GM12878 (cell line): ENCODE results near the gene PSRC1. TPM values are rescaled to one million over a fixed set of nuclear protein-coding genes. Genes with fewer than 3 reads are reported as not detected.

Experiments
- ATAC-seq: fragments of 200-7000 bp; cut with Tn5 transposase; 3 replicates; pipeline ENCODE4 v1.9.1; 2020; ENCODE audit warnings: mild to moderate bottlenecking, moderate library complexity
- BruUV-seq: library from RNA; stranded (reverse); fragments of 400-500 nt; replicated peaks from 2 replicates; lab custom pipeline; 2021; lab: Mats Ljungman, UMichigan
- CTCF ChIA-PET: fragments of 300-600 bp; sonication (Branson Sonifier 250); formaldehyde crosslinking; extraction: SDS; loops from one replicate; lab custom pipeline; 2021; ENCODE audit warnings: inconsistent platforms; lab: Yijun Ruan, JAX
- POLR2A ChIA-PET: fragments of 350-600 bp; formaldehyde crosslinking; extraction: SDS; loops from one replicate; lab custom pipeline; 2021; ENCODE audit warnings: inconsistent platforms; lab: Charles Lee
- RAD21 ChIA-PET: fragments of 300-600 bp; sonication (Branson Sonifier 250); formaldehyde crosslinking; loops from one replicate; lab custom pipeline; 2023; ENCODE audit warnings: antibody characterized with exemption; ENCODE audit not compliant: unreplicated experiment; lab: Charles Lee
- SMC1A ChIA-PET: fragments of 300-600 bp; sonication (Branson Sonifier 250); formaldehyde crosslinking; loops from one replicate; lab custom pipeline; 2023; ENCODE audit not compliant: unreplicated experiment, uncharacterized antibody; lab: Charles Lee
- DNase-seq: peaks from one replicate; pipeline ENCODE4 v3.0.0-alpha.2; 2011; ENCODE audit warnings: low read depth, low spot score
- FAIRE-seq: peaks from 3 replicates; lab custom pipeline; 2011; peaks lifted over from hg19 to GRCh38; lab: Jason Lieb, UNC
- H2AFZ ChIP-seq: 2 replicates; pipeline ENCODE4 v1.6.0; 2011; ENCODE audit warnings: low read depth, low read length, control low read depth; ENCODE audit not compliant: control insufficient read depth
- H3K27ac ChIP-seq: 2 replicates; pipeline ENCODE4 v1.5.1; 2011; ENCODE audit warnings: control low read depth; ENCODE audit not compliant: control insufficient read depth, insufficient read depth
- H3K27me3 ChIP-seq, 2 experiments: replicated peaks in 1 of 2; 2 replicates each; pipeline versions ENCODE4 v1.6.0 to v1.6.1; 2011; ENCODE audit warnings: low read length in 1 of 2; ENCODE audit not compliant: control insufficient read depth in 2 of 2, insufficient read depth in 2 of 2
- H3K36me3 ChIP-seq, 2 experiments: 2 replicates each; pipeline ENCODE4 v1.5.1; 2011; ENCODE audit warnings: low read length in 1 of 2; ENCODE audit not compliant: control insufficient read depth in 2 of 2, insufficient read depth in 2 of 2
- H3K4me1 ChIP-seq: 2 replicates; pipeline ENCODE4 v1.6.1; 2011; ENCODE audit warnings: mild to moderate bottlenecking, low read length, moderate library complexity, mixed read lengths; ENCODE audit not compliant: control insufficient read depth, insufficient read depth
- H3K4me2 ChIP-seq: 2 replicates; pipeline ENCODE4 v1.6.0; 2011; ENCODE audit warnings: control low read depth; ENCODE audit not compliant: control insufficient read depth, insufficient read depth
- H3K4me3 ChIP-seq: fragments of 200-600 bp; sonication (generic); 2 replicates; pipeline ENCODE4 v1.5.1; 2016
- H3K79me2 ChIP-seq: 2 replicates; pipeline ENCODE4 v1.6.0; 2011; ENCODE audit warnings: low read length; ENCODE audit not compliant: control insufficient read depth, insufficient read depth
- H3K9ac ChIP-seq: 2 replicates; pipeline ENCODE4 v1.8.0; 2011; ENCODE audit warnings: low read length, control low read depth, mixed read lengths; ENCODE audit not compliant: control insufficient read depth, insufficient read depth
- H3K9me3 ChIP-seq: replicated peaks from 3 replicates; pipeline ENCODE4 v1.5.1; 2011; ENCODE audit warnings: mild to moderate bottlenecking, low read length; ENCODE audit not compliant: control insufficient read depth, insufficient read depth
- H4K20me1 ChIP-seq: 2 replicates; pipeline ENCODE4 v1.6.0; 2011; ENCODE audit not compliant: control insufficient read depth, insufficient read depth
- ASH2L ChIP-seq: fragments of 300-600, 200-600 bp; sonication (generic); IDR thresholded peaks from 2 replicates; pipeline ENCODE4 v1.6.1; 2017; ENCODE audit warnings: low read depth, mild to moderate bottlenecking, borderline replicate concordance
- ATF7 ChIP-seq: fragments of 450-650 bp; IDR thresholded peaks from 2 replicates; pipeline ENCODE4 v1.6.1; 2016; ENCODE audit warnings: low read depth, mild to moderate bottlenecking
- BCL3 ChIP-seq: IDR thresholded peaks from 2 replicates; pipeline ENCODE4 v1.6.1; 2011; ENCODE audit warnings: borderline replicate concordance, low read depth, mild to moderate bottlenecking, moderate library complexity, low read length; ENCODE audit not compliant: insufficient read depth, poor library complexity, severe bottlenecking
- CBX5 ChIP-seq: sonication (generic); IDR thresholded peaks from 2 replicates; pipeline ENCODE4 v1.6.1; 2016; ENCODE audit warnings: low read depth, moderate library complexity, mild to moderate bottlenecking, inconsistent platforms
- CREB1 ChIP-seq: IDR thresholded peaks from 2 replicates; pipeline ENCODE4 v1.6.1; 2012; ENCODE audit warnings: low read depth, mild to moderate bottlenecking, inconsistent platforms
- E2F4 ChIP-seq: IDR thresholded peaks from 2 replicates; pipeline ENCODE4 v1.6.1; 2012; ENCODE audit warnings: low read depth, low read length, improper control_type of control experiment
- KDM1A ChIP-seq: fragments of 200-600 bp; sonication (generic); IDR thresholded peaks from 2 replicates; pipeline ENCODE4 v1.6.1; 2016; ENCODE audit warnings: borderline replicate concordance
- NKRF ChIP-seq: fragments of 450-650 bp; conservative IDR thresholded peaks from 2 replicates; pipeline ENCODE4 v1.6.1; 2017; ENCODE audit warnings: mild to moderate bottlenecking, moderate library complexity
- NR2F1 ChIP-seq: fragments of 450-650 bp; conservative IDR thresholded peaks from 2 replicates; pipeline ENCODE4 v1.6.1; 2017; ENCODE audit warnings: mild to moderate bottlenecking
- POLR2AphosphoS2 ChIP-seq: IDR thresholded peaks from 2 replicates; pipeline ENCODE4 v1.6.1; 2011; ENCODE audit warnings: low read depth, mild to moderate bottlenecking, low read length, improper control_type of control experiment, moderate library complexity
- REST ChIP-seq: IDR thresholded peaks from 2 replicates; pipeline ENCODE4 v1.6.1; 2012; ENCODE audit warnings: mild to moderate bottlenecking, low read depth, low read length
- SMAD1 ChIP-seq: fragments of 450-650 bp; IDR thresholded peaks from 2 replicates; pipeline ENCODE4 v1.6.1; 2018; ENCODE audit warnings: mild to moderate bottlenecking, low read depth; ENCODE audit not compliant: partially characterized antibody
- SUPT20H ChIP-seq: IDR thresholded peaks from 2 replicates; pipeline ENCODE4 v1.6.1; 2011; ENCODE audit warnings: low read depth, mild to moderate bottlenecking, low read length, moderate library complexity, borderline replicate concordance; ENCODE audit not compliant: control insufficient read depth
- WGBS: methylation state at CpG from one replicate; pipeline ENCODE4 v1.1.6; 2016; ENCODE audit warnings: low lambda C conversion rate; ENCODE audit not compliant: insufficient replicate concordance, insufficient coverage; ENCODE audit errors: missing lambda C conversion rate; 5-methylcytosine and 5-hydroxymethylcytosine counted together
- in situ Hi-C: fragments of 300-500 bp; cut with MboI; formaldehyde crosslinking; loops from 9 replicates; pipeline ENCODE4 v1.14.3; 2018; ENCODE audit warnings: mixed read lengths
- intact Hi-C: fragments of 100-400 bp; cut with micrococcal nuclease; formaldehyde crosslinking; loops from one replicate; pipeline ENCODE4 v1.14.2; 2022; ENCODE audit not compliant: unreplicated experiment
- polyA plus RNA-seq, 11 experiments: library from polyadenylated mRNA; depleted of rRNA in 4 of 11; unstranded in 6 of 11; stranded (reverse) in 5 of 11; fragments of >200 nt; fragmentation: Nextera tagmentation in 4 of 11; fragmentation: Illumina TruSeq in 1 of 11; extraction: Ambion mirVana in 4 of 11; extraction: Trizol in 1 of 11; gene quantifications; 1 replicate in 1 of 11; 2 replicates in 10 of 11; pipeline versions ENCODE4 v1.2.1 to v1.2.3, GENCODE V29; 2011 to 2016; ENCODE audit warnings: inconsistent platforms in 2 of 11, missing spikeins in 2 of 11, low read depth in 1 of 11
- total RNA-seq, 4 experiments: library from RNA; depleted of rRNA in 3 of 4; stranded (reverse); fragments of >200 nt in 3 of 4; fragmentation: Illumina TruSeq in 1 of 4; extraction: Trizol in 1 of 4; gene quantifications; 2 replicates each; pipeline versions ENCODE4 v1.2.1 to v1.2.3, GENCODE V29; 2013 to 2021
- TF ChIP-seq, protein P1 (sequence below): IDR thresholded peaks from 2 replicates; pipeline ENCODE4 v1.6.1; 2011; ENCODE audit warnings: mild to moderate bottlenecking, low read depth, low read length, moderate library complexity; ENCODE audit not compliant: insufficient replicate concordance

The PSRC1 gene
- total and polyA plus RNA-seq, 10 of the 15 experiments (the other 5 are each of a cell fraction or from before 2014, with no cell fraction given) = 1.2 to 11.8 (median 4.9) TPM

- H2AFZ ChIP-seq = no peak overlapping the region
- POLR2A ChIA-PET = no interaction called here
- TF ChIP-seq BCL3 = no peak
- TF ChIP-seq E2F4 = no peak
- TF ChIP-seq ATF7 = no peak
- no peak for TF ChIP-seq SUPT20H
- TF ChIP-seq ASH2L = no peak
- TF ChIP-seq CREB1 = no peak
- TF ChIP-seq REST = no peak
- no peak for TF ChIP-seq KDM1A
- TF ChIP-seq NKRF = no peak
- TF ChIP-seq SMAD1 = no peak
- TF ChIP-seq CBX5 = no peak
- TF ChIP-seq POLR2AphosphoS2 = no peak
- no peak for TF ChIP-seq NR2F1
- TF ChIP-seq, protein P1, sequence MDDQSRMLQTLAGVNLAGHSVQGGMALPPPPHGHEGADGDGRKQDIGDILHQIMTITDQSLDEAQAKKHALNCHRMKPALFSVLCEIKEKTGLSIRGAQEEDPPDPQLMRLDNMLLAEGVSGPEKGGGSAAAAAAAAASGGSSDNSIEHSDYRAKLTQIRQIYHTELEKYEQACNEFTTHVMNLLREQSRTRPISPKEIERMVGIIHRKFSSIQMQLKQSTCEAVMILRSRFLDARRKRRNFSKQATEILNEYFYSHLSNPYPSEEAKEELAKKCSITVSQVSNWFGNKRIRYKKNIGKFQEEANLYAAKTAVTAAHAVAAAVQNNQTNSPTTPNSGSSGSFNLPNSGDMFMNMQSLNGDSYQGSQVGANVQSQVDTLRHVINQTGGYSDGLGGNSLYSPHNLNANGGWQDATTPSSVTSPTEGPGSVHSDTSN = no peak
Measured at GRCh38 chr1:109296782-109297181, 13.8 kb upstream of the PSRC1 start.

More at GRCh38 chr1:109296782-109297181, 13.8 kb upstream of the PSRC1 start:
- ChIA-PET SMC1A (interaction anchor here (1.3 to 2.7 kb wide), 2 partner anchors 10 to 14 kb away, joined by 3 to 9 read pairs; partner anchors contain the start of genes MYBPHL and PSRC1), RAD21 (no interaction called here), CTCF (interaction anchor here (0.6 to 1.9 kb wide), 2 partner anchors 20 to 132 kb away, joined by 3 to 7 read pairs; no protein-coding TSS in a partner anchor)
- Histone ChIP-seq H3K4me1 (peaks cover 5% of the 10 kb centered on the region; the same call in 1 of the 2 replicates), H3K9me3 (no peaks in the 10 kb centered on the region), H3K9ac (no peak overlapping the region), H3K4me2 (no peak overlapping the region), H4K20me1 (no peaks in the 10 kb centered on the region), H3K27me3 (peaks cover 0 to 3% of the 10 kb centered on the region in 2 experiments; a peak in 2 of 4 replicates), H3K36me3 (no peaks in the 10 kb centered on the region), H3K4me3 (no peak overlapping the region), H3K79me2 (no peaks in the 10 kb centered on the region), H3K27ac (no peak overlapping the region)
- intact Hi-C loops (no loop called here), in situ Hi-C loops (no loop called here)
- WGBS = 64% methylated on average over 16 of the region's 16 CpGs
- ATAC-seq (no peak), DNase-seq (no peak), FAIRE-seq (no peak)
- no TSS peak for BruUV-seq
